ENCODE results near the gene FCAMR.

FCAMR gene

DNA sequence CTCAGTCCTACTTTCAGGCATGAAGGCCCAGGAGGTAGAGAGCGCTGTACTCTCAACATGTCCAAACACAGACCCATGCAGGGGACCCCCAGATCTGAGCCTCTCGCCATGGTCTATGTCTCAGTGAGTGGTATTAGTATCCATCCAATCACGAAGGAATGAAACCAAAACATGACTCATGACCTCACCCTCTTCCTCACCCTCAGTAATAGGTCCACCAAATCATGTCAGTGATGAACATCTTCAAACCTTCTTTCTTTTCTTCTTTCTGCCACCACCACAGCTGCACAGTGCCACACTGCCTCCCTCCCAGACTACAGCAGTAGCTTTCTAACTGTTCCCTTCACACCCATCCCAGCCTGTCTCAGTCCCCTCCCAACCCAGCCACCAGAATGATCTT is 45.5 kb upstream of the FCAMR start:
- in situ Hi-C loops (cut with HindIII; ENCODE audit: low pct_ligation_motif_present, low sequenced_read_pairs) = no loop called here
- no peak overlapping the region for H3K27ac ChIP-seq
- H3K27me3 ChIP-seq (replicated peaks) = no peaks in the 10 kb centered on the region
- DNase-seq = no peak
- H3K36me3 ChIP-seq (replicated peaks) = no peaks in the 10 kb centered on the region
- no peak overlapping the region for H3K4me3 ChIP-seq (ENCODE audit: low read depth, low read length)
- TF ChIP-seq, protein P1, sequence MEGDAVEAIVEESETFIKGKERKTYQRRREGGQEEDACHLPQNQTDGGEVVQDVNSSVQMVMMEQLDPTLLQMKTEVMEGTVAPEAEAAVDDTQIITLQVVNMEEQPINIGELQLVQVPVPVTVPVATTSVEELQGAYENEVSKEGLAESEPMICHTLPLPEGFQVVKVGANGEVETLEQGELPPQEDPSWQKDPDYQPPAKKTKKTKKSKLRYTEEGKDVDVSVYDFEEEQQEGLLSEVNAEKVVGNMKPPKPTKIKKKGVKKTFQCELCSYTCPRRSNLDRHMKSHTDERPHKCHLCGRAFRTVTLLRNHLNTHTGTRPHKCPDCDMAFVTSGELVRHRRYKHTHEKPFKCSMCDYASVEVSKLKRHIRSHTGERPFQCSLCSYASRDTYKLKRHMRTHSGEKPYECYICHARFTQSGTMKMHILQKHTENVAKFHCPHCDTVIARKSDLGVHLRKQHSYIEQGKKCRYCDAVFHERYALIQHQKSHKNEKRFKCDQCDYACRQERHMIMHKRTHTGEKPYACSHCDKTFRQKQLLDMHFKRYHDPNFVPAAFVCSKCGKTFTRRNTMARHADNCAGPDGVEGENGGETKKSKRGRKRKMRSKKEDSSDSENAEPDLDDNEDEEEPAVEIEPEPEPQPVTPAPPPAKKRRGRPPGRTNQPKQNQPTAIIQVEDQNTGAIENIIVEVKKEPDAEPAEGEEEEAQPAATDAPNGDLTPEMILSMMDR (IDR thresholded peaks at IDR 0.05; ENCODE audit: low read depth, low read length, missing control alignments) = no peak

DNA sequence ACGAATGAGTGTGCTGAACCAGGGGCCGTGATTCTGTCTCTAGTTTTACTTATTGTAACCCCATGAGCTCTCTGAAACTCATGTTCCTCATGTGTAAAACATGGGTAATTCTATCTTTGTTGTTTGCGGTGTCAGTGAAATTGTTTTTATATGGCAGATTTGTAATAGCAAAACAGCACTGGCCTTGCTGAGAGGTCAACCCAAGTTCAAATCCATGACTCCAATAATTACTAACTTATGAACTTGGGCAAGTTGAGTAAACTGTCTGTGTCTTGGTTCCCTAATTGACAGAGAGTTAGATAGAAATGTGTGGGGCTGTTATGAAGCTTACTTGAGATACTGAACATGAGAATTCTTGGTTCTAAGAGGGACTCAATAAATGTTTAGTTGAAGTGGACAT is 44.5 kb upstream of the FCAMR start:
- H3K4me3 ChIP-seq (ENCODE audit: low read depth, low read length) = no peak overlapping the region
- in situ Hi-C loops (cut with HindIII; ENCODE audit: low pct_ligation_motif_present, low sequenced_read_pairs) = no loop called here
- DNase-seq = no peak
- TF ChIP-seq, protein P1 (IDR thresholded peaks at IDR 0.05; ENCODE audit: low read depth, low read length, missing control alignments) = no peak
- H3K36me3 ChIP-seq (replicated peaks) = no peaks in the 10 kb centered on the region
- H3K27ac ChIP-seq = no peak overlapping the region
- H3K27me3 ChIP-seq (replicated peaks) = no peaks in the 10 kb centered on the region

DNA sequence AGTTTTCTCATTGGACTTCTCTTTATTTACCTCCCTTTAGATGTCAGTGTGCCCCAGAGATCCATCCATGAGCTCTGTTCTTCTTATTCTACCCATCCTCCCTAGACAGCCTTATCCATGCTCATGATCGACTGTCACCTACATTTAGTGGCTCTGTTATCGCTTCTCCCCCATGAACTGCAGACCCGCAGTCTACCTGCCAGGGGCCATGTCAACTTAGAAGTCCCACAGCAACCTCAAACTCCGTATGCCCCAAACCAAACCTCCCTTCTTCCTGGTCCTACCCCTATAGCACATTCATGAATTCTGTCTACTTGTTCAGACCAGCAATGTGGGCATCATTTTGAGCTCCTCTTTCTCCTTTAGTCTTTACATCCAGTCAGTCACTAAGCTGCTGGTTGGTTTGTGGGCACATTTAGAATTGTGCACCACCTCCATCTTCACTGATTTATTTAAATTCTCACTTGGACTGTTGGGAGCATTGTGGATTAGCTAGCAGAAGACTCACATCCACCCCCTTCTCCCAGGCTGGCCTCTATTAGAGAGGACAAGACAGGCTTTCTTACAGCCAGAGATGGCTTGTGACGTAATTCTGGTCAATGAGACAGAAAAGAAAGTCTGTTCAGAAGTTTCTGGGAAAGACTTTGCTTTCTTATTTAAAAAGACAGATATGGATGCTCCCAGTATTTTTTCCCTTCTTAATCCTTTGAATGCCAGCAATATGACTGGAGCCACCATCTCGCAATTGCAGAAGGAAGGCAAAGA is 43.2 kb upstream of the FCAMR start:
- Histone ChIP-seq H3K36me3 (replicated peaks) (no peaks in the 10 kb centered on the region), H3K27me3 (replicated peaks) (no peaks in the 10 kb centered on the region), H3K27ac (no peak overlapping the region), H3K4me3 (ENCODE audit: low read depth, low read length) (no peak overlapping the region)
- in situ Hi-C loops (cut with HindIII; ENCODE audit: low pct_ligation_motif_present, low sequenced_read_pairs) = no loop called here
- TF ChIP-seq, protein P1 (IDR thresholded peaks at IDR 0.05; ENCODE audit: low read depth, low read length, missing control alignments) = no peak
- no peak for DNase-seq

DNA sequence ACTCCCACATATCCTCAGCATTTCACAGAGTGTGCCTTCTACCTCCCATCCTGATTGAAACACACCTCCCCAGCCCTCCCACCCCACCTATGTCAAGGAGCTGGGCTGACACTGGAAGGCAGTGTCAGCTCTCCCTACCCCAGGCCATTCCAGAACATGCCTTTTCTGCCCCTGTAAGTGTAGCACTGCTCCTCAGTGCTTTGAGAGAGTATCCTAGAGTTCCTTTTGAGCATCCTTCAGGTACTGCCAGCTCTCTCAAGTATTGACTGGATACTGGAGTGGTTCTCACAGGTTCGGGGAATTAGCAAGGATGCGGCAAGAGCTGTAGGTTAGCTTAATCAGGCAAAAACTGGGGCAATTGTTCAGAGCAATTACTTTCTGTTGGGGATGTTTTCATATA is 40.5 kb upstream of the FCAMR start:
- no peak overlapping the region for H3K27ac ChIP-seq
- H3K4me3 ChIP-seq (ENCODE audit: low read depth, low read length) = no peak overlapping the region
- TF ChIP-seq, protein P1 (IDR thresholded peaks at IDR 0.05; ENCODE audit: low read depth, low read length, missing control alignments) = no peak
- no peaks in the 10 kb centered on the region for H3K27me3 ChIP-seq (replicated peaks)
- H3K36me3 ChIP-seq (replicated peaks) = no peaks in the 10 kb centered on the region
- no peak for DNase-seq
- in situ Hi-C loops (cut with HindIII; ENCODE audit: low pct_ligation_motif_present, low sequenced_read_pairs) = no loop called here

DNA sequence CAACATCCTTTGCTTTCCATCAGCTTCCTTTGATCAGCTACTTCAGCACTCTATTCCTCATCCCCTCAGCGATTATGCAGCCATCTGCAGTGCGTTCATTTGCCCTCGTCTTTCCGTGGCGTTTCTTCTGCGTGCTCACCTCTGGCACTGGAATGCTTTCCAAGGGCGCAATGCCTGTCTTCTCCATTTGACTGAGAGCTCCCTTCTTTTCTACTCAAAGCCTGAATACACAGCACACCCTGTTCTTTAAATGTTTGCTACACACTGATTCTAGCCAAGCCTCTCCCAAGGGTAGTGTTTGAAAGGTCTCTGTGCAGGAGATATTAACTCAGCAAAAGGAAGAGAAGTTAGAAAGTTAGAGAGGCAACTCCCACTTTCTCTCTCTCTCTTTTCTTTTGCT is 39.7 kb upstream of the FCAMR start:
- no peaks in the 10 kb centered on the region for H3K27me3 ChIP-seq (replicated peaks)
- in situ Hi-C loops (cut with HindIII; ENCODE audit: low pct_ligation_motif_present, low sequenced_read_pairs) = no loop called here
- H3K4me3 ChIP-seq (ENCODE audit: low read depth, low read length) = no peak overlapping the region
- no peak for DNase-seq
- no peak overlapping the region for H3K27ac ChIP-seq
- no peaks in the 10 kb centered on the region for H3K36me3 ChIP-seq (replicated peaks)
- TF ChIP-seq, protein P1 (IDR thresholded peaks at IDR 0.05; ENCODE audit: low read depth, low read length, missing control alignments) = no peak
